HCT116 (cell line): ENCODE results near the gene ATXN7L2. TPM values are rescaled to one million over a fixed set of nuclear protein-coding genes. Genes with fewer than 3 reads are reported as not detected.

ENCODE experiments used
- total RNA-seq: library from RNA; stranded (reverse); gene quantifications from one replicate; pipeline ENCODE4 v1.2.1, GENCODE V29; 2021; ENCODE audit not compliant: unreplicated experiment

Gene ATXN7L2
- total RNA-seq, 1 experiment from 2014 or later: 7.2 TPM

Other genes with a start within 250 kb of the ATXN7L2 start
- gene CELSR2, start 234.4 kb upstream of the ATXN7L2 start, total RNA-seq: 17.1 TPM
- 44.8 TPM for gene PSRC1, start 200.8 kb upstream of the ATXN7L2 start, total RNA-seq
- gene MYBPHL, start 176.9 kb upstream of the ATXN7L2 start, total RNA-seq: 1.0 TPM
- 20.2 TPM for gene SORT1, start 86.0 kb upstream of the ATXN7L2 start, total RNA-seq
- gene PSMA5, start 57.5 kb upstream of the ATXN7L2 start, total RNA-seq: 169 TPM
- 1.3 TPM for gene SYPL2, start 17.4 kb upstream of the ATXN7L2 start, total RNA-seq
- 5.9 TPM for gene CYB561D1, start 10.2 kb downstream of the ATXN7L2 start, total RNA-seq
- gene AMIGO1, start 25.8 kb downstream of the ATXN7L2 start, total RNA-seq: 0.10 TPM
- gene GPR61, start 56.0 kb downstream of the ATXN7L2 start, total RNA-seq: not detected
- 9.5 TPM for gene GNAI3, start 64.7 kb downstream of the ATXN7L2 start, total RNA-seq
- 0.76 TPM for gene GNAT2, start 135.7 kb downstream of the ATXN7L2 start, total RNA-seq
- 69.9 TPM for gene AMPD2, start 135.9 kb downstream of the ATXN7L2 start, total RNA-seq
- 15.9 TPM for gene GSTM4, start 172.2 kb downstream of the ATXN7L2 start, total RNA-seq
- gene GSTM2, start 184.2 kb downstream of the ATXN7L2 start, total RNA-seq: 5.9 TPM
- not detected for gene GSTM1, start 203.9 kb downstream of the ATXN7L2 start, total RNA-seq
- not detected for gene GSTM5, start 228.3 kb downstream of the ATXN7L2 start, total RNA-seq